Measurements from ENCODE around the gene AOC2.

Gene AOC2

DNA sequence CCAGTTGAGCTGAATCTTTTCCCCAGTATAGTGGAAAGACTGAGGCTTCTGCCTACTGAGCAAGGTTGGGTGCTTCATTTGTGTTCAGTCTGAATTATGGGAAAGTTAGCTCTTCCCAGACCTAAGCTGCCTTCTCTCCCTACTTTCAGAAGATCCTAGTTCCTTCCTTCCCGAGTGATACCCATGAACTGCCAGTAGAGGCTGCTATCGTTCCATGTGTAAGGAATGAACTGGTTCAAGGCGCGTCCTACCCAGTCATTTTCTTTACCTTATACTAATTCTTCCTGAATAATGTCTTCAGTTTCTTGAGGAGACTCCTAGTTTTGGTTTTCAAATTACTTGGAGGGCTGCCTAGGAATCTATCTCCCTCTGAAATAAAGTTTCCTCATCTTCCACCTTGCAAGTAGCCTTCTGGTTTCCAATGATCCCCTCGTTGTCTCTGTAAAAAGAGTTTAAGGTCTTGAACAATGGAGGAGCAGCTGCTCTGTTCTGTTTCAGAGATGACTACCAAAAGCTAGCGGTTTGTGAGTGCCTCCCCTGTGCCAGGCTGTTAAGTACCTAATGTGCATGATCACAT lies 934 bp upstream of the AOC2 start:
- Histone ChIP-seq H3K27me3 (no peaks in the 10 kb centered on the region), H3K4me3 (ENCODE audit: low read depth in 1 of 2, low read length in 1 of 2) (no peak overlapping the region), H3K27ac (peak overlapping the region; percentile 94), H3K9me3 (no peaks in the 10 kb centered on the region), H3K4me1 (ENCODE audit: control insufficient read depth in 1 of 2, insufficient read depth in 1 of 2, low read depth in 1 of 2, low read length in 1 of 2) (peaks cover 68% of the 10 kb centered on the region in 2 experiments), H3K36me3 (peaks cover 74% of the 10 kb centered on the region)
- TF ChIP-seq, protein P1, sequence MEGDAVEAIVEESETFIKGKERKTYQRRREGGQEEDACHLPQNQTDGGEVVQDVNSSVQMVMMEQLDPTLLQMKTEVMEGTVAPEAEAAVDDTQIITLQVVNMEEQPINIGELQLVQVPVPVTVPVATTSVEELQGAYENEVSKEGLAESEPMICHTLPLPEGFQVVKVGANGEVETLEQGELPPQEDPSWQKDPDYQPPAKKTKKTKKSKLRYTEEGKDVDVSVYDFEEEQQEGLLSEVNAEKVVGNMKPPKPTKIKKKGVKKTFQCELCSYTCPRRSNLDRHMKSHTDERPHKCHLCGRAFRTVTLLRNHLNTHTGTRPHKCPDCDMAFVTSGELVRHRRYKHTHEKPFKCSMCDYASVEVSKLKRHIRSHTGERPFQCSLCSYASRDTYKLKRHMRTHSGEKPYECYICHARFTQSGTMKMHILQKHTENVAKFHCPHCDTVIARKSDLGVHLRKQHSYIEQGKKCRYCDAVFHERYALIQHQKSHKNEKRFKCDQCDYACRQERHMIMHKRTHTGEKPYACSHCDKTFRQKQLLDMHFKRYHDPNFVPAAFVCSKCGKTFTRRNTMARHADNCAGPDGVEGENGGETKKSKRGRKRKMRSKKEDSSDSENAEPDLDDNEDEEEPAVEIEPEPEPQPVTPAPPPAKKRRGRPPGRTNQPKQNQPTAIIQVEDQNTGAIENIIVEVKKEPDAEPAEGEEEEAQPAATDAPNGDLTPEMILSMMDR (IDR thresholded peaks at IDR 0.05): peak; percentile 73

DNA sequence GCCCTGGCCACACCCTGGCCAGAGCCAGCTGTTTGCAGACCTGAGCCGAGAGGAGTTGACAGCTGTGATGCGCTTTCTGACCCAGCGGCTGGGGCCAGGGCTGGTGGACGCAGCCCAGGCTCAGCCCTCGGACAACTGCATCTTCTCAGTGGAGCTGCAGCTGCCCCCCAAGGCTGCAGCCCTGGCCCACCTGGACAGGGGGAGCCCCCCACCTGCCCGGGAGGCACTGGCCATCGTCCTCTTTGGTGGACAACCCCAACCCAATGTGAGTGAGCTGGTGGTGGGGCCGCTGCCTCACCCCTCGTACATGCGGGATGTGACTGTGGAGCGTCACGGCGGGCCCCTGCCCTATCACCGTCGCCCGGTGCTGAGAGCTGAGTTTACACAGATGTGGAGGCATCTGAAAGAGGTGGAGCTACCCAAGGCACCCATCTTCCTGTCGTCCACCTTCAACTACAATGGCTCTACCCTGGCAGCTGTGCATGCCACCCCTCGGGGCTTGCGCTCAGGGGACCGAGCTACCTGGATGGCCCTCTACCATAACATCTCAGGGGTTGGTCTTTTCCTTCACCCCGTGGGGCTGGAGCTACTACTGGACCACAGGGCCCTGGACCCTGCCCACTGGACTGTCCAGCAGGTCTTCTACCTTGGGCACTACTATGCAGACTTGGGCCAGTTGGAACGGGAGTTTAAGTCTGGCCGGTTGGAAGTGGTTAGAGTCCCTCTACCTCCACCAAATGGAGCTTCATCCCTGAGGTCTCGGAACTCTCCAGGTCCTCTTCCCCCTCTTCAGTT lies 578 bp downstream of the AOC2 start:
- peak overlapping the region; percentile 94 for H3K27ac ChIP-seq
- TF ChIP-seq, protein P1 (IDR thresholded peaks at IDR 0.05): no peak
- H3K4me3 ChIP-seq (ENCODE audit: low read depth in 1 of 2, low read length in 1 of 2): no peak overlapping the region
- H3K4me1 ChIP-seq (ENCODE audit: control insufficient read depth in 1 of 2, insufficient read depth in 1 of 2, low read depth in 1 of 2, low read length in 1 of 2): peaks cover 68% of the 10 kb centered on the region in 2 experiments
- H3K9me3 ChIP-seq: no peaks in the 10 kb centered on the region
- peaks cover 59% of the 10 kb centered on the region for H3K36me3 ChIP-seq
- H3K27me3 ChIP-seq: no peaks in the 10 kb centered on the region

DNA sequence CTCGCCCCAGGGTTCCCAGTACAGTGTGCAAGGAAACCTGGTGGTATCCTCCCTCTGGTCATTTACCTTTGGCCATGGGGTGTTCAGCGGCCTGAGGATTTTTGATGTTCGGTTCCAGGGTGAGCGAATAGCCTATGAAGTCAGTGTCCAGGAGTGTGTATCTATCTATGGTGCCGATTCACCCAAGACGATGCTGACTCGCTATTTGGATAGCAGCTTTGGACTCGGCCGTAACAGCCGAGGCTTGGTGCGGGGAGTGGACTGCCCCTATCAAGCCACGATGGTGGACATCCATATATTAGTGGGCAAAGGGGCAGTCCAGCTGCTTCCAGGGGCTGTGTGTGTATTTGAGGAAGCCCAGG lies 1.2 kb downstream of the AOC2 start:
- Histone ChIP-seq H3K4me3 (ENCODE audit: low read depth in 1 of 2, low read length in 1 of 2) (no peak overlapping the region), H3K36me3 (peaks cover 53% of the 10 kb centered on the region), H3K9me3 (no peaks in the 10 kb centered on the region), H3K27ac (peak overlapping the region; percentile 54), H3K4me1 (ENCODE audit: control insufficient read depth in 1 of 2, insufficient read depth in 1 of 2, low read depth in 1 of 2, low read length in 1 of 2) (peaks cover 65 to 66% of the 10 kb centered on the region in 2 experiments), H3K27me3 (no peaks in the 10 kb centered on the region)
- TF ChIP-seq, protein P1 (IDR thresholded peaks at IDR 0.05): no peak

DNA sequence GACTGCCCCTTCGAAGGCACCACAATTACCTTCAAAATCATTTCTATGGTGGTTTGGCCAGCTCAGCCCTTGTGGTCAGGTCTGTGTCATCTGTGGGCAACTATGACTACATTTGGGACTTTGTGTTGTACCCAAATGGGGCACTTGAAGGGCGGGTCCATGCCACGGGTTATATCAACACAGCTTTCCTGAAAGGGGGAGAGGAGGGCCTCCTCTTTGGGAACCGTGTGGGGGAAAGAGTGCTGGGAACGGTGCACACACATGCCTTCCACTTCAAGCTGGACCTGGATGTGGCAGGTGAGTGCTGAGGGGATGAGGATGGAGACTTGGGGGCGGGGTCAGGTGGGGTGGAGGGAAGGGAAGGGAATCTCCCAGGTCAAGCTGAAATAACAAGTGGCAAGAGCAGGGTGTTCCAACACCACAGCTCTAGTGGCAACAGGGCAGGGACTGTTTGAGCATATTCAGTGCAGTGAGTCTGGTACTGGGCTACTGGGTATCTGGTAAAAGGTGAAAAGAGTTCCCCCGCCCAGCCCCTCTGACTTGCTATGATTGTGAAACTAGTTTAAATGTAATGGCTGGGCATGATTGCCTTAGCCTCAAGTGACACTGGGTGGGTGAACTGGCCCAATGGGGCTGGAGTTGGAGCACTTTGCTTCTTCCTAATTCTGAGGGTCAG lies 1.7 kb downstream of the AOC2 start:
- Histone ChIP-seq H3K27ac (peak overlapping the region; percentile 54), H3K4me1 (ENCODE audit: control insufficient read depth in 1 of 2, insufficient read depth in 1 of 2, low read depth in 1 of 2, low read length in 1 of 2) (peaks cover 60 to 61% of the 10 kb centered on the region in 2 experiments), H3K9me3 (no peaks in the 10 kb centered on the region), H3K36me3 (peaks cover 49% of the 10 kb centered on the region), H3K4me3 (ENCODE audit: low read depth in 1 of 2, low read length in 1 of 2) (no peak overlapping the region), H3K27me3 (no peaks in the 10 kb centered on the region)
- TF ChIP-seq, protein P1 (IDR thresholded peaks at IDR 0.05): no peak

DNA sequence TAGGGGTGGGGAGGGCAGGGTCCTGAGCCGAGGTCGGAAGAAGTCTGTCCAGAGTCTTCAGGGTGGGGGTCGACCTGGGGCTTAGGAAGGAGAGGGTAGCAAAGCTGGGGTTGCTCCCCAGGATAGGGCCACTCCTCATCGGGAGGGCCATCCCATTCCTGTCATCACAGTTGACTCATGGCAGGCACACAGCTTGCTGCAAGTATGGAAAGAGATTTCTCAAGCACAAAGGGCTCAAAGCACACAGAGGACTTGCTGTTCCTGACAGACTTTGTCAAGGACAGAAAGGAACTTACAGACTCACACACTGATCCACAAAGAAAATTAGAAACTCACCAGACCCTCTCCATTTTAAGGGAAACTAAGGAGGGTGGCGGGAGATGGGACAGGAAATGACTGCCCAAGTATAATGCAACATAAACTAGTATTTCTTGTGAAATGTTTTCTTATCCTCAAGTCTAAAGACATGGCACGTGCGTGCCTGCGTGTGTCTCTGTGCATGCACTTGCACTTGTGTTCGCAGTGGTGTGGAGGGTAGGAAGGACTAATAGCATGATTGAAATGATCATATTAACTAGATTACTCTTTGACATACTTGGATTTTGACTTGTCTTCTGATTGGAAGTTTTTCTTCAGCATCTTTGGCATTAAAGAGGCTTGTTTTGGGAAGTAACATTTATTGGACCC lies 2.4 kb downstream of the AOC2 start:
- H3K27me3 ChIP-seq: no peaks in the 10 kb centered on the region
- H3K27ac ChIP-seq: peak overlapping the region; percentile 54
- no peaks in the 10 kb centered on the region for H3K9me3 ChIP-seq
- peaks cover 43% of the 10 kb centered on the region for H3K36me3 ChIP-seq
- H3K4me1 ChIP-seq (ENCODE audit: control insufficient read depth in 1 of 2, insufficient read depth in 1 of 2, low read depth in 1 of 2, low read length in 1 of 2): peaks cover 53 to 54% of the 10 kb centered on the region in 2 experiments
- no peak overlapping the region for H3K4me3 ChIP-seq (ENCODE audit: low read depth in 1 of 2, low read length in 1 of 2)
- TF ChIP-seq, protein P1 (IDR thresholded peaks at IDR 0.05): no peak
